ENCODE results near the gene MLLT6.
A peak's percentile ranks its signal among the peaks of the same experiment; 100 is the strongest.

Gene MLLT6

GRCh38 chr17:38729886-38730525 lies 24.9 kb downstream of the MLLT6 start, which contains the start of gene CISD3:
TSS of gene CISD3 (plus strand) at chr17:38730341. CDS start at chr17:38730359, 18 bp downstream.
- peak; percentile 33 for TF ChIP-seq CTCF (conservative IDR thresholded peaks at IDR 0.05; ENCODE audit: low read depth, low read length)
- peak within 1 kb of the TSS; percentile 70 for H3K4me3 ChIP-seq (ENCODE audit: low read depth, low read length)
- peak; percentile 75 for DNase-seq (ENCODE audit: low read depth)

GRCh38 chr17:38730526-38731379 lies 25.7 kb downstream of the MLLT6 start:
- peak; percentile 52 for DNase-seq (ENCODE audit: low read depth)
- TF ChIP-seq CTCF (conservative IDR thresholded peaks at IDR 0.05; ENCODE audit: low read depth, low read length), result no peak
- peak overlapping the region; percentile 70 for H3K4me3 ChIP-seq (ENCODE audit: low read depth, low read length)

- no peak overlapping the region for H3K4me3 ChIP-seq (ENCODE audit: low read depth, low read length)
- TF ChIP-seq CTCF (conservative IDR thresholded peaks at IDR 0.05; ENCODE audit: low read depth, low read length), result no peak
- DNase-seq (ENCODE audit: low read depth), result no peak
These were observed 26.6 kb downstream of the MLLT6 start for GRCh38 chr17:38731526-38732294.

- H3K4me3 ChIP-seq (ENCODE audit: low read depth, low read length), result no peak overlapping the region
- no peak for DNase-seq (ENCODE audit: low read depth)
- no peak for TF ChIP-seq CTCF (conservative IDR thresholded peaks at IDR 0.05; ENCODE audit: low read depth, low read length)
These were observed 27.6 kb downstream of the MLLT6 start for GRCh38 chr17:38732376-38733281.

GRCh38 chr17:38733282-38733981 lies 28.4 kb downstream of the MLLT6 start:
- no peak for DNase-seq (ENCODE audit: low read depth)
- TF ChIP-seq CTCF (conservative IDR thresholded peaks at IDR 0.05; ENCODE audit: low read depth, low read length), result no peak
- no peak overlapping the region for H3K4me3 ChIP-seq (ENCODE audit: low read depth, low read length)

All from choroid plexus epithelial cell (primary cell).